ENCODE results near the gene SLC4A11. TPM values are rescaled to one million over a fixed set of nuclear protein-coding genes. Genes with fewer than 3 reads are reported as not detected.

Gene SLC4A11
- polyA plus RNA-seq, 4 donors: 0.42 to 4.2 (median 2.1) TPM

DNA sequence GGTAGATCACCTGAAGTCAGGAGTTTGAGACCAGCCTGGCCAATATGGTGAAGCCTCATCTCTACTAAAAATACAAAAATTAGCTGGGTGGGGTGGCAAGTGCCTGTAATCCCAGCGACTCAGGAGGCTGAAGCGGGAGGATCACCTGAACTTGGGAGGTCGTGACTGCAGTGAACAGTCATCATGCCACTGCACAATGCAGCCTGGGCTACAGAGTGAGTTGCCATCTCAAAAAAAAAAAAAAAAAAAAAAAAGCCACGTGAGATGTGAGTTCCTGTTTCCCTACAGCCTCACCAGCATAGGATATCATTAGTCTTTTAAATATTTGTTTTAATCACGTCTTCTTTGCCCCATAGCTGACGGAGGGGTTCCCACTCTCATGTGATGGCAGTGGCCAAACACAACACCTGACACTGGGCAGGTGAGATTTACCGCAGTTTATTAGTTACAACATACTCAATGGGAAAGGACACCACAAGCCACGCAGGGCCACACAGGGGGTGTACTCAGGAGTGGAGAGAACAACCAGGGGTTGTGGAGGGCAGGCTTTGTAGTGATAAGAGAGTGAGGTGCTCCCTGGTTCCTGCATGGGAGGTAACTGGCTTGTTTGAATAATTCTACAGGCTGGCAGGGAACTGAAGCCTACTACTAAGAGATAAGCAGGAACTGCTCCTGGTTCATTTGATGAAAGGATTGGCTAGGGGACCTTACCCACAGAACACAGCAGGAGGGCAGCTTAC is 61.1 kb downstream of the SLC4A11 start:
- no peak for DNase-seq (ENCODE audit: low read depth in 4 of 4, low spot score in 3 of 4)

Other genes starting within 250 kb of the SLC4A11 start
- gene GNRH2, start 195.6 kb downstream of the SLC4A11 start, polyA plus RNA-seq (ENCODE audit: insufficient read length in 4 of 4): 1 to 10 TPM in 1 of 4 donors, under 1 TPM in 2, not detected in 1; 0.59 to 1.0 (median 0.63) TPM
- 10 to 100 TPM; 36.8 to 72.5 (median 46.0) TPM for gene MRPS26, start 193.1 kb downstream of the SLC4A11 start, polyA plus RNA-seq (ENCODE audit: insufficient read length in 4 of 4)
- gene OXT, start 167.6 kb downstream of the SLC4A11 start, polyA plus RNA-seq (ENCODE audit: insufficient read length in 4 of 4): under 1 TPM in 2 of 4 donors, not detected in 2; 0.68 to 0.93 TPM
- under 1 TPM in 1 of 4 donors, not detected in 3; 0.43 TPM for gene AVP, start 154.5 kb downstream of the SLC4A11 start, polyA plus RNA-seq (ENCODE audit: insufficient read length in 4 of 4)
- 10 to 100 TPM; 13.4 to 21.4 (median 18.9) TPM for gene FASTKD5, start 79.3 kb downstream of the SLC4A11 start, polyA plus RNA-seq (ENCODE audit: insufficient read length in 4 of 4)
- 10 to 100 TPM in 1 of 4 donors, 1 to 10 TPM in 3; 8.7 to 13.0 (median 9.6) TPM for gene UBOX5, start 79.3 kb downstream of the SLC4A11 start, polyA plus RNA-seq (ENCODE audit: insufficient read length in 4 of 4)
- 10 to 100 TPM in 3 of 4 donors, 1 to 10 TPM in 1; 4.9 to 20.9 (median 13.3) TPM for gene LZTS3, start 65.6 kb downstream of the SLC4A11 start, polyA plus RNA-seq (ENCODE audit: insufficient read length in 4 of 4)
- 10 to 100 TPM; 34.3 to 59.7 (median 48.1) TPM for gene DDRGK1, start 34.5 kb downstream of the SLC4A11 start, polyA plus RNA-seq (ENCODE audit: insufficient read length in 4 of 4)
- gene ITPA, start 29.7 kb downstream of the SLC4A11 start, polyA plus RNA-seq (ENCODE audit: insufficient read length in 4 of 4): 10 to 100 TPM; 39.4 to 79.6 (median 48.7) TPM
- 10 to 100 TPM; 17.7 to 31.9 (median 26.3) TPM for gene DNAAF9, start 168.5 kb upstream of the SLC4A11 start, polyA plus RNA-seq (ENCODE audit: insufficient read length in 4 of 4)
- 10 to 100 TPM; 41.0 to 57.3 (median 47.5) TPM for gene ATRN, start 231.8 kb upstream of the SLC4A11 start, polyA plus RNA-seq (ENCODE audit: insufficient read length in 4 of 4)